ENCODE measurements around the gene GPR156.
"Not testable (repeated sequence)": the region's sequence is repeated elsewhere in the genome, so short reads cannot be mapped to it uniquely, and the experiment has no call there.

GPR156 gene

GRCh38 chr3:120156699-120157098 lies 128.3 kb downstream of the GPR156 start:
- DNase-seq = no peak

- not testable (repeated sequence) for DNase-seq
Measured at GRCh38 chr3:120155694-120156093, 129.3 kb downstream of the GPR156 start.

- no peak for DNase-seq
Measured at GRCh38 chr3:120155108-120155507, 129.9 kb downstream of the GPR156 start.

- DNase-seq = no peak
Measured at GRCh38 chr3:120153294-120153693, 131.7 kb downstream of the GPR156 start.

- no peak for DNase-seq
Measured at GRCh38 chr3:120151791-120152190, 133.2 kb downstream of the GPR156 start.

- no peak for DNase-seq
Measured at GRCh38 chr3:120148187-120148949, 136.7 kb downstream of the GPR156 start.

- no peak for DNase-seq
Measured at GRCh38 chr3:120147072-120147871, 137.8 kb downstream of the GPR156 start.

- no peak for DNase-seq
Measured at GRCh38 chr3:120145542-120146285, 139.3 kb downstream of the GPR156 start.

GRCh38 chr3:120144267-120144666 lies 140.8 kb downstream of the GPR156 start:
- no peak for DNase-seq

GRCh38 chr3:120143676-120144075 lies 141.3 kb downstream of the GPR156 start:
- DNase-seq = no peak

- DNase-seq = no peak
Measured at GRCh38 chr3:120142236-120142635, 142.8 kb downstream of the GPR156 start.

GRCh38 chr3:120140098-120140742 lies 144.8 kb downstream of the GPR156 start:
- DNase-seq = no peak

- no peak for DNase-seq
Measured at GRCh38 chr3:120139140-120139539, 145.9 kb downstream of the GPR156 start.

GRCh38 chr3:120137548-120137947 lies 147.5 kb downstream of the GPR156 start:
- no peak for DNase-seq

- no peak for DNase-seq
Measured at GRCh38 chr3:120130656-120131055, 154.4 kb downstream of the GPR156 start.

- DNase-seq = no peak
Measured at GRCh38 chr3:120129718-120130513, 155.1 kb downstream of the GPR156 start.

GRCh38 chr3:120129051-120129450 lies 156.0 kb downstream of the GPR156 start:
- no peak for DNase-seq

- no peak for DNase-seq
Measured at GRCh38 chr3:120125992-120126391, 159.0 kb downstream of the GPR156 start.

GRCh38 chr3:120119846-120120510 lies 165.0 kb downstream of the GPR156 start:
- DNase-seq = no peak
